HepG2 (cell line): ENCODE data around the gene ASGR1. TPM values are rescaled to one million over a fixed set of nuclear protein-coding genes. Genes with fewer than 3 reads are reported as not detected.

Experiments
- ATAC-seq: fragments of 200-7000 bp; cut with Tn5 transposase; 3 replicates; pipeline ENCODE4 v1.9.1; 2020; ENCODE audit warnings: mild to moderate bottlenecking, moderate library complexity
- BruUV-seq: library from RNA; stranded (reverse); fragments of 400-500 nt; replicated peaks from 2 replicates; lab custom pipeline; 2021; lab: Mats Ljungman, UMichigan
- CTCF ChIA-PET: fragments of 300-600 bp; formaldehyde crosslinking; extraction: SDS; loops from one replicate; lab custom pipeline; 2021; ENCODE audit warnings: low total read pairs, inconsistent platforms, low intra/inter-chr PET ratio; lab: Yijun Ruan, JAX
- POLR2A ChIA-PET: fragments of 350-600 bp; sonication (Branson Sonifier 250); formaldehyde crosslinking; loops from one replicate; lab custom pipeline; 2020; ENCODE audit warnings: antibody characterized with exemption, inconsistent platforms; lab: Yijun Ruan, JAX
- DNase-seq: peaks from one replicate; pipeline ENCODE4 v3.0.0-alpha.2; 2015; ENCODE audit warnings: low spot score
- FAIRE-seq: peaks from 3 replicates; lab custom pipeline; 2011; peaks lifted over from hg19 to GRCh38; lab: Jason Lieb, UNC
- H2AFZ ChIP-seq: one replicate; pipeline ENCODE4 v1.6.1; 2011; ENCODE audit warnings: low read length, inconsistent platforms
- H3K27ac ChIP-seq: fragments of 300-600 bp; 3 replicates; pipeline ENCODE4 v1.8.0; 2011; ENCODE audit warnings: mixed run types, mild to moderate bottlenecking, mixed read lengths, low read length, inconsistent platforms; ENCODE audit not compliant: insufficient read depth; ENCODE audit errors: extremely low read length
- H3K27me3 ChIP-seq, 2 experiments: fragments of 200-600 bp in 1 of 2; 2 replicates in 1 of 2; 3 replicates in 1 of 2; pipeline versions ENCODE4 v1.6.0 to v1.8.0; 2011; ENCODE audit warnings: low read length in 2 of 2, mild to moderate bottlenecking in 2 of 2, moderate library complexity in 2 of 2, inconsistent platforms in 1 of 2; ENCODE audit not compliant: insufficient read depth in 2 of 2, control insufficient read depth in 1 of 2
- H3K36me3 ChIP-seq, 2 experiments: fragments of 200-600 bp in 1 of 2; replicated peaks in 1 of 2; 2 replicates in 1 of 2; 3 replicates in 1 of 2; pipeline versions ENCODE4 v1.5.1 to v1.8.0; 2011; ENCODE audit warnings: low read length in 2 of 2, inconsistent platforms in 1 of 2; ENCODE audit not compliant: insufficient read depth in 2 of 2, control insufficient read depth in 1 of 2
- H3K4me1 ChIP-seq: 2 replicates; pipeline ENCODE4 v1.5.1; 2012; ENCODE audit warnings: low read length, inconsistent platforms; ENCODE audit not compliant: insufficient read depth
- H3K4me2 ChIP-seq: 2 replicates; pipeline ENCODE4 v1.6.0; 2011; ENCODE audit warnings: low read depth, low read length, inconsistent platforms
- H3K4me3 ChIP-seq, 3 experiments: fragments of 200-600 bp in 1 of 3; sonication (generic), shearing (Covaris generic) in 1 of 3; replicated peaks in 1 of 3; 2 replicates each; pipeline ENCODE4 v1.5.1; 2011 to 2016; ENCODE audit warnings: low read length in 3 of 3, inconsistent platforms in 2 of 3, low read depth in 2 of 3, mild to moderate bottlenecking in 2 of 3, control low read depth in 1 of 3, mixed read lengths in 1 of 3; ENCODE audit not compliant: insufficient read depth in 1 of 3
- H3K79me2 ChIP-seq: one replicate; pipeline ENCODE4 v1.6.1; 2011; ENCODE audit warnings: low read length, inconsistent platforms; ENCODE audit not compliant: insufficient read depth
- H3K9ac ChIP-seq: 2 replicates; pipeline ENCODE4 v1.6.0; 2011; ENCODE audit warnings: mild to moderate bottlenecking, low read depth, low read length, inconsistent platforms; ENCODE audit not compliant: insufficient read depth
- H3K9me3 ChIP-seq: 2 replicates; pipeline ENCODE4 v1.5.1; 2012; ENCODE audit warnings: mild to moderate bottlenecking, low read length
- H4K20me1 ChIP-seq: 2 replicates; pipeline ENCODE4 v1.6.0; 2011; ENCODE audit warnings: inconsistent platforms, mild to moderate bottlenecking, low read length, moderate library complexity; ENCODE audit not compliant: insufficient read depth
- AGO1 ChIP-seq: fragments of 200-400 bp; formaldehyde crosslinking; IDR thresholded peaks from 2 replicates; pipeline ENCODE4 v1.6.1; 2017; ENCODE audit warnings: mild to moderate bottlenecking, low read depth, low read length, moderate library complexity; ENCODE audit not compliant: poor library complexity, severe bottlenecking
- AGO2 ChIP-seq: fragments of 200-400 bp; formaldehyde crosslinking; optimal IDR thresholded peaks from 2 replicates; pipeline ENCODE3; 2017; ENCODE audit warnings: mild to moderate bottlenecking, low read depth, low read length, moderate library complexity
- ATRX ChIP-seq: sonication (generic); formaldehyde crosslinking; IDR thresholded peaks from 2 replicates; pipeline ENCODE4 v1.4.0; 2020; ENCODE audit warnings: missing genetic modification reagents, borderline replicate concordance
- CENPT ChIP-seq: sonication (generic); formaldehyde crosslinking; IDR thresholded peaks from 2 replicates; pipeline ENCODE4 v1.8.0; 2022; ENCODE audit warnings: low read depth, mild to moderate bottlenecking, moderate library complexity, missing genetic modification reagents
- DNMT3B ChIP-seq: conservative IDR thresholded peaks from 2 replicates; pipeline ENCODE4 v1.6.1; 2016; ENCODE audit warnings: missing biosample characterization, control low read depth
- DPF2 ChIP-seq: sonication (generic); formaldehyde crosslinking; IDR thresholded peaks from 2 replicates; pipeline ENCODE4 v1.4.0; 2020; ENCODE audit warnings: mild to moderate bottlenecking, low read depth, missing genetic modification reagents, borderline replicate concordance
- HOXA5 ChIP-seq: sonication (generic); formaldehyde crosslinking; IDR thresholded peaks from 2 replicates; pipeline ENCODE4 v1.4.0; 2020; ENCODE audit warnings: missing genetic modification reagents
- POGZ ChIP-seq: sonication (generic); formaldehyde crosslinking; IDR thresholded peaks from 2 replicates; pipeline ENCODE4 v1.4.0; 2020; ENCODE audit warnings: mild to moderate bottlenecking, missing genetic modification reagents
- POLR2A ChIP-seq, 2 experiments: IDR thresholded peaks; 2 replicates each; pipeline ENCODE4 v1.6.1; 2011; ENCODE audit warnings: low read depth in 2 of 2, low read length in 2 of 2, mild to moderate bottlenecking in 1 of 2, moderate library complexity in 1 of 2; ENCODE audit not compliant: insufficient read depth in 1 of 2
- POLR2AphosphoS5 ChIP-seq: IDR thresholded peaks from 2 replicates; pipeline ENCODE4 v1.6.1; 2012; ENCODE audit warnings: low read depth, low read length
- POLR2G ChIP-seq: fragments of 200-400 bp; formaldehyde crosslinking; IDR thresholded peaks from 2 replicates; pipeline ENCODE4 v1.6.1; 2018; ENCODE audit warnings: mild to moderate bottlenecking, low read depth, low read length, moderate library complexity
- RBFOX2 ChIP-seq: fragments of 200-400 bp; formaldehyde crosslinking; IDR thresholded peaks from 2 replicates; pipeline ENCODE4 v1.6.1; 2017; ENCODE audit warnings: low read depth, mild to moderate bottlenecking, low read length
- ZNF343 ChIP-seq: sonication (generic); formaldehyde crosslinking; IDR thresholded peaks from 2 replicates; pipeline ENCODE4 v1.4.0; 2020; ENCODE audit warnings: mild to moderate bottlenecking, missing genetic modification reagents
- ZNF367 ChIP-seq: sonication (generic); formaldehyde crosslinking; IDR thresholded peaks from 2 replicates; pipeline ENCODE4 v1.4.0; 2020; ENCODE audit warnings: missing genetic modification reagents, borderline replicate concordance
- ZNF737 ChIP-seq: sonication (generic); formaldehyde crosslinking; IDR thresholded peaks from 2 replicates; pipeline ENCODE4 v1.5.0; 2020; ENCODE audit warnings: missing genetic modification reagents, mild to moderate bottlenecking, borderline replicate concordance
- ZSCAN29 ChIP-seq: sonication (generic); formaldehyde crosslinking; conservative IDR thresholded peaks from 2 replicates; pipeline ENCODE4 v1.4.0; 2020; ENCODE audit warnings: mild to moderate bottlenecking, missing genetic modification reagents
- ZSCAN31 ChIP-seq: sonication (generic); formaldehyde crosslinking; IDR thresholded peaks from 2 replicates; pipeline ENCODE4 v1.5.0; 2020; ENCODE audit warnings: low read depth, mild to moderate bottlenecking, missing genetic modification reagents
- WGBS: methylation state at CpG from one replicate; pipeline ENCODE4 v1.1.6; 2017; ENCODE audit warnings: low lambda C conversion rate; 5-methylcytosine and 5-hydroxymethylcytosine counted together
- in situ Hi-C: cut with HindIII; loops from 2 replicates; pipeline ENCODE4 v1.10.0; 2017; ENCODE audit warnings: low pct_unique_long_range_greater_than_20kb; ENCODE audit not compliant: extremely low pct_ligation_motif_present
- intact Hi-C: fragments of 100-400 bp; cut with micrococcal nuclease; formaldehyde crosslinking; loops from one replicate; pipeline ENCODE4 v1.10.0; 2022; ENCODE audit not compliant: unreplicated experiment
- polyA plus RNA-seq, 8 experiments: library from polyadenylated mRNA; depleted of rRNA in 3 of 8; stranded (reverse) in 7 of 8; unstranded in 1 of 8; fragments of >200 nt; fragmentation: Illumina TruSeq in 4 of 8; extraction: Trizol in 4 of 8; gene quantifications; 2 replicates each; pipeline versions ENCODE4 v1.2.1 to v1.2.3, GENCODE V29; 2011 to 2016; ENCODE audit warnings: low read depth in 4 of 8, missing spikeins in 1 of 8, mixed read lengths in 1 of 8; ENCODE audit not compliant: insufficient read depth in 1 of 8
- total RNA-seq, 5 experiments: library from RNA; depleted of rRNA; stranded (reverse); fragments of >200 nt; fragmentation: Illumina TruSeq; extraction: Trizol; gene quantifications; 2 replicates each; pipeline ENCODE4 v1.2.3, GENCODE V29; 2016; ENCODE audit warnings: low read depth in 1 of 5
- TF ChIP-seq, protein P1 (sequence below): sonication (generic); formaldehyde crosslinking; IDR thresholded peaks from 2 replicates; pipeline ENCODE4 v1.5.1; 2020; ENCODE audit warnings: mild to moderate bottlenecking, missing genetic modification reagents, borderline replicate concordance
- TF ChIP-seq, protein P2 (sequence below): sonication (generic); formaldehyde crosslinking; IDR thresholded peaks from 2 replicates; pipeline ENCODE4 v1.4.0; 2020; ENCODE audit warnings: low read depth, mild to moderate bottlenecking, missing genetic modification reagents

The ASGR1 gene
- total and polyA plus RNA-seq, 2 of the 13 experiments (the other 11 are each of a cell fraction or from before 2014, with no cell fraction given) = 353 to 796 TPM

DNA sequence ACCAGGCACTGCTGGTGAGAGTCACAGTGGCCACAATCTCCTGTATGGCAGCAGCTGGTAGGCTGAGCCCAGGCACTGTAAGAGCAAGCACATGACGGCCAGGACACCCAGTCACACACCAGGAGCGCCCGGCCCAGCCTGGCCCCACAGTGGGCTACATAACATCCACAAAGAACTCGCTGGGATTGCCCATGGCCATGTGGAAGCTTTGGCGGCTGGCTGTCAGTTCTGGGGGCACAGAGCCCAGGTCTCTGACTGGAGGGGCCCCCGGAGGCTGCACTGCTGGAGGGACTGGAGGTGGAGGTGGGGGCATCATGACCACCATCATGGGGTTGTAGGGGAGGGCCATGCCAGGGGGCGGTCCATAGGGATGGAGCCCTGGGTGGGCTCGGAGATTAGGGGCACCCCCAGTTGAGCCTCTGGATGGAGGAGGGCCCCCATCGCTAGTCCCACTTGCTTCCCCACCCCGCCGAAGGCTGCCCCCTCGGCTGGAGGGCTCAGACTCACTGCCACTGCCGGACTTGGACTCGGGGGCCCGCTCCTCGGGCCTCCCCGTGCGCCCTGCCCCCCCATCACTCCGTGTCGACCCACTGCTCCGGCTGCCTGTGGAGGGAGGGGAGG, 46.7 kb upstream of the ASGR1 start:
- 100% methylated on average over 3 of the region's 21 CpGs for WGBS
- in situ Hi-C loops = no loop called here
- H3K9ac ChIP-seq = no peak overlapping the region
- no peak overlapping the region for H2AFZ ChIP-seq
- no peak for ATAC-seq
- H3K36me3 ChIP-seq = peaks cover 34 to 92% of the 10 kb centered on the region in 2 experiments; a peak in 4 of 5 replicates
- ChIA-PET CTCF (no interaction called here), POLR2A (interaction anchor here (6.8 kb wide), 1 partner anchor 10 kb away, joined by 140 read pairs; the partner anchor contains the start of genes DVL2 and PHF23)
- no peak overlapping the region for H3K27ac ChIP-seq
- H3K27me3 ChIP-seq = no peaks in the 10 kb centered on the region
- no peak for DNase-seq
- peaks cover 14% of the 10 kb centered on the region for H3K79me2 ChIP-seq
- no peaks in the 10 kb centered on the region for H3K9me3 ChIP-seq
- no TSS peak for BruUV-seq
- intact Hi-C loops = no loop called here
- no peak overlapping the region for H3K4me2 ChIP-seq
- peaks cover 6% of the 10 kb centered on the region; the same call in 1 of the 2 replicates for H4K20me1 ChIP-seq
- H3K4me1 ChIP-seq = peaks cover 16% of the 10 kb centered on the region
- no peak overlapping the region for H3K4me3 ChIP-seq
- FAIRE-seq = no peak
- TF ChIP-seq, protein P1, sequence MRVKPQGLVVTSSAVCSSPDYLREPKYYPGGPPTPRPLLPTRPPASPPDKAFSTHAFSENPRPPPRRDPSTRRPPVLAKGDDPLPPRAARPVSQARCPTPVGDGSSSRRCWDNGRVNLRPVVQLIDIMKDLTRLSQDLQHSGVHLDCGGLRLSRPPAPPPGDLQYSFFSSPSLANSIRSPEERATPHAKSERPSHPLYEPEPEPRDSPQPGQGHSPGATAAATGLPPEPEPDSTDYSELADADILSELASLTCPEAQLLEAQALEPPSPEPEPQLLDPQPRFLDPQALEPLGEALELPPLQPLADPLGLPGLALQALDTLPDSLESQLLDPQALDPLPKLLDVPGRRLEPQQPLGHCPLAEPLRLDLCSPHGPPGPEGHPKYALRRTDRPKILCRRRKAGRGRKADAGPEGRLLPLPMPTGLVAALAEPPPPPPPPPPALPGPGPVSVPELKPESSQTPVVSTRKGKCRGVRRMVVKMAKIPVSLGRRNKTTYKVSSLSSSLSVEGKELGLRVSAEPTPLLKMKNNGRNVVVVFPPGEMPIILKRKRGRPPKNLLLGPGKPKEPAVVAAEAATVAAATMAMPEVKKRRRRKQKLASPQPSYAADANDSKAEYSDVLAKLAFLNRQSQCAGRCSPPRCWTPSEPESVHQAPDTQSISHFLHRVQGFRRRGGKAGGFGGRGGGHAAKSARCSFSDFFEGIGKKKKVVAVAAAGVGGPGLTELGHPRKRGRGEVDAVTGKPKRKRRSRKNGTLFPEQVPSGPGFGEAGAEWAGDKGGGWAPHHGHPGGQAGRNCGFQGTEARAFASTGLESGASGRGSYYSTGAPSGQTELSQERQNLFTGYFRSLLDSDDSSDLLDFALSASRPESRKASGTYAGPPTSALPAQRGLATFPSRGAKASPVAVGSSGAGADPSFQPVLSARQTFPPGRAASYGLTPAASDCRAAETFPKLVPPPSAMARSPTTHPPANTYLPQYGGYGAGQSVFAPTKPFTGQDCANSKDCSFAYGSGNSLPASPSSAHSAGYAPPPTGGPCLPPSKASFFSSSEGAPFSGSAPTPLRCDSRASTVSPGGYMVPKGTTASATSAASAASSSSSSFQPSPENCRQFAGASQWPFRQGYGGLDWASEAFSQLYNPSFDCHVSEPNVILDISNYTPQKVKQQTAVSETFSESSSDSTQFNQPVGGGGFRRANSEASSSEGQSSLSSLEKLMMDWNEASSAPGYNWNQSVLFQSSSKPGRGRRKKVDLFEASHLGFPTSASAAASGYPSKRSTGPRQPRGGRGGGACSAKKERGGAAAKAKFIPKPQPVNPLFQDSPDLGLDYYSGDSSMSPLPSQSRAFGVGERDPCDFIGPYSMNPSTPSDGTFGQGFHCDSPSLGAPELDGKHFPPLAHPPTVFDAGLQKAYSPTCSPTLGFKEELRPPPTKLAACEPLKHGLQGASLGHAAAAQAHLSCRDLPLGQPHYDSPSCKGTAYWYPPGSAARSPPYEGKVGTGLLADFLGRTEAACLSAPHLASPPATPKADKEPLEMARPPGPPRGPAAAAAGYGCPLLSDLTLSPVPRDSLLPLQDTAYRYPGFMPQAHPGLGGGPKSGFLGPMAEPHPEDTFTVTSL (CRISPR knock-in tag) = no peak
- TF ChIP-seq CENPT (CRISPR knock-in tag) (no peak), AGO2 (peak; percentile 92), DPF2 (no peak), AGO1 (peak; percentile 82), POLR2A (IDR thresholded peaks at IDR 0.05; ENCODE audit: insufficient read depth in 1 of 2, low read depth in 2 of 2, low read length in 2 of 2) (no peak; a peak in 1 of 4 replicates), ZSCAN31 (CRISPR knock-in tag) (no peak), POLR2G (peak; percentile 37; the same call in 1 of the 2 replicates), RBFOX2 (peak; percentile 69), ATRX (CRISPR knock-in tag) (no peak), ZSCAN29 (CRISPR knock-in tag) (no peak), ZNF343 (CRISPR knock-in tag) (no peak), POGZ (no peak), DNMT3B (no peak), ZNF367 (CRISPR knock-in tag) (no peak), POLR2AphosphoS5 (no peak), HOXA5 (no peak), ZNF737 (CRISPR knock-in tag) (no peak)
- TF ChIP-seq, protein P2, sequence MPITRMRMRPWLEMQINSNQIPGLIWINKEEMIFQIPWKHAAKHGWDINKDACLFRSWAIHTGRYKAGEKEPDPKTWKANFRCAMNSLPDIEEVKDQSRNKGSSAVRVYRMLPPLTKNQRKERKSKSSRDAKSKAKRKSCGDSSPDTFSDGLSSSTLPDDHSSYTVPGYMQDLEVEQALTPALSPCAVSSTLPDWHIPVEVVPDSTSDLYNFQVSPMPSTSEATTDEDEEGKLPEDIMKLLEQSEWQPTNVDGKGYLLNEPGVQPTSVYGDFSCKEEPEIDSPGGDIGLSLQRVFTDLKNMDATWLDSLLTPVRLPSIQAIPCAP (CRISPR knock-in tag) = no peak
